Sigmoid colon (tissue), 3 donors: ENCODE data around the gene ZSCAN1.

ENCODE experiments used
- CTCF ChIP-seq, 4 experiments: fragments of 450-650 bp in 3 of 4; fragments of 200-600 bp in 1 of 4; IDR thresholded peaks; one replicate each; pipeline ENCODE4 v1.5.1; 2016 to 2019; ENCODE audit warnings: antibody characterized with exemption in 4 of 4, mild to moderate bottlenecking in 3 of 4, moderate library complexity in 2 of 4
- POLR2A ChIP-seq, 2 donors: fragments of 450-650 bp; IDR thresholded peaks; one replicate each; pipeline ENCODE4 v1.6.1; 2016; ENCODE audit warnings: antibody characterized with exemption in 2 of 2, mild to moderate bottlenecking in 2 of 2, moderate library complexity in 2 of 2

GRCh38 chr19:58084596-58085347 is 50.9 kb downstream of the ZSCAN1 start:
- no peak for TF ChIP-seq CTCF (IDR thresholded peaks at IDR 0.05)
- no peak for TF ChIP-seq POLR2A (IDR thresholded peaks at IDR 0.05)
